Kidney tubule cell (primary cell): ENCODE results near the gene ZNF711.
A peak's percentile ranks its signal among the peaks of the same experiment; 100 is the strongest.
"Not testable (repeated sequence)": the region's sequence is repeated elsewhere in the genome, so short reads cannot be mapped to it uniquely, and the experiment has no call there.

Experiments used
- DNase-seq: peaks from one replicate; pipeline ENCODE4 v3.0.0-alpha.2; 2018; ENCODE audit warnings: low spot score

ZNF711 gene

GRCh38 chrX:85243761-85244449, at the start of gene ZNF711, which contains the start of gene SATL1:
TSS of gene ZNF711 (plus strand) at chrX:85243991. CDS start at chrX:85247573, 3,582 bp downstream.
TSS of gene SATL1 (minus strand) at chrX:85243779. CDS start at chrX:85108968, 134,811 bp downstream.
- DNase-seq, result peak; percentile 36

GRCh38 chrX:85196319-85196718, 47.5 kb upstream of the ZNF711 start:
- no peak for DNase-seq

GRCh38 chrX:85203461-85203970, 40.3 kb upstream of the ZNF711 start:
- no peak for DNase-seq

GRCh38 chrX:85213792-85214530, 29.8 kb upstream of the ZNF711 start:
- no peak for DNase-seq

GRCh38 chrX:85215946-85216345, 27.8 kb upstream of the ZNF711 start:
- DNase-seq, result no peak

GRCh38 chrX:85221361-85221760, 22.4 kb upstream of the ZNF711 start:
- DNase-seq, result no peak

GRCh38 chrX:85223359-85223758, 20.4 kb upstream of the ZNF711 start:
- DNase-seq, result no peak

GRCh38 chrX:85243155-85243554, 636 bp upstream of the ZNF711 start:
- peak; percentile 2 for DNase-seq

- peak; percentile 29 for DNase-seq
Measured at GRCh38 chrX:85244450-85245211, 840 bp downstream of the ZNF711 start.

- DNase-seq, result not testable (repeated sequence)
Measured at GRCh38 chrX:85285286-85285685, 41.5 kb downstream of the ZNF711 start.

- no peak for DNase-seq
Measured at GRCh38 chrX:85288992-85289723, 45.4 kb downstream of the ZNF711 start.

GRCh38 chrX:85303544-85303943, 59.8 kb downstream of the ZNF711 start:
- DNase-seq, result no peak

- no peak for DNase-seq
Measured at GRCh38 chrX:85309717-85310116, 65.9 kb downstream of the ZNF711 start.

- not testable (repeated sequence) for DNase-seq
Measured at GRCh38 chrX:85311348-85311747, 67.6 kb downstream of the ZNF711 start.
